NOMO-1 treated with dmso at 0.1 percent for 144 hours (cell line): ENCODE data around the gene PHB1.
A peak's percentile ranks its signal among the peaks of the same experiment; 100 is the strongest.

Experiments
- DNase-seq: peaks from one replicate; lab custom pipeline; 2025; ENCODE audit not compliant: unreplicated experiment; lab: John Stamatoyannopoulos, UW

The PHB1 gene

DNA sequence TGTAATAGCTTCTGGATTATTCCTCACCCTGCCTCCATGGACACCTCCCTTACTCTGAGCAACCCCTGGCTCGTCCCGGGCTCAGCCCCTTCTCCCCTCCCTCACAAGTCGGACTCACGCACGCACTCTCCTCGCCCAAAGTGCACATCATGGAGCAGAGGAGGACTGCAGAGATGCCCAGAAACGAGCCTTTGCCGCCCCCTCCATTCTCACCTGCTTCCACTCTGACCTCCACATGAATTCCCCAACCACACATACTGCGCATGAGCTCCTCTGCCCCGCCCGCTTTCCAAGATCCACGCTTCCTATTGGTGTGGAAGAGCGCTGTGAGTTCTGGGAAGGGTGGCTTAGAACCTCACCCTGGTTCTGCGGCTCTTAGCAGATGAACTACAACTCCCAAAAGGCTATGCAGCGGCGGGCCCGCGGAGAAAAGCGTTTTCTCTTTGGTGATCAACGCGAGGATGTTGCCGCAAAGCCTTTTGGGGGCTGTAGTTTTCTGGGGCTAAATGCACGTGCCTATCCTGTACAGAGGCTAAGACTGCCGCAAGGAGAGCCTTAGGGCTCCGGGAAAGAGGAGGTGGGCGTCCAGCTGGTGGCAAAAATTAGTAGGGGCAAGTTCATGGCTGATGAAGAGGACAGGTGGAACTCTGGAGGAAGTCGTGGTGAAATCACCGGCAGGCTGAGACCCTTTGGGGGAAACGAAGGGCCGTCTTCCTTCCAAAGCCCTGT, at the start of gene PHB1:
Gene PHB1, minus strand, starts transcription at position 261 of the 729 bp plus-strand sequence. CDS start 1,618 bp downstream, outside the sequence.
- DNase-seq, result peak; percentile 99

- no peak for DNase-seq
Measured at GRCh38 chr17:49464049-49464448, 49.4 kb upstream of the PHB1 start.

- no peak for DNase-seq
Measured at GRCh38 chr17:49461580-49461979, 46.9 kb upstream of the PHB1 start.

DNA sequence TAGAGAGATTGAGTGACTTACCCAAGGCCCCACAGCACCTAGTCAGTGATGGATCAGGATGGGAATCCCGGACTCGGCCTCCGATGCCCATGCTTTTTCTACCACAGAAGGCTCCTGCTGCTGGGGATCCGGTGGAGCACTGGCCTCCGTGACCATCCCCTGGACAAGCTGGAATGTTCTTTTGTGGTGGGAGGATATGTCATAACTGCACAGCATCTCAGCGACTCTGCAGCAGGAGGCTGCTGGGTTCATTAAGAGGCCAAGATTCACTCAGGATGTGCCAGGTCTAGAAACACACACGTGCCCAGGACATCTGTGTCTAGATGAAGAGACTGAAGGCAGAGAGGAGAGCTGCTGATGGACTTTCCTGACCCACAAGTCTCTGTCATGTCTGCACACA, 45.7 kb upstream of the PHB1 start:
- DNase-seq, result no peak

- DNase-seq, result no peak
Measured at GRCh38 chr17:49459401-49459984, 44.8 kb upstream of the PHB1 start.

- DNase-seq, result no peak
Measured at GRCh38 chr17:49457564-49458535, 43.2 kb upstream of the PHB1 start.

DNA sequence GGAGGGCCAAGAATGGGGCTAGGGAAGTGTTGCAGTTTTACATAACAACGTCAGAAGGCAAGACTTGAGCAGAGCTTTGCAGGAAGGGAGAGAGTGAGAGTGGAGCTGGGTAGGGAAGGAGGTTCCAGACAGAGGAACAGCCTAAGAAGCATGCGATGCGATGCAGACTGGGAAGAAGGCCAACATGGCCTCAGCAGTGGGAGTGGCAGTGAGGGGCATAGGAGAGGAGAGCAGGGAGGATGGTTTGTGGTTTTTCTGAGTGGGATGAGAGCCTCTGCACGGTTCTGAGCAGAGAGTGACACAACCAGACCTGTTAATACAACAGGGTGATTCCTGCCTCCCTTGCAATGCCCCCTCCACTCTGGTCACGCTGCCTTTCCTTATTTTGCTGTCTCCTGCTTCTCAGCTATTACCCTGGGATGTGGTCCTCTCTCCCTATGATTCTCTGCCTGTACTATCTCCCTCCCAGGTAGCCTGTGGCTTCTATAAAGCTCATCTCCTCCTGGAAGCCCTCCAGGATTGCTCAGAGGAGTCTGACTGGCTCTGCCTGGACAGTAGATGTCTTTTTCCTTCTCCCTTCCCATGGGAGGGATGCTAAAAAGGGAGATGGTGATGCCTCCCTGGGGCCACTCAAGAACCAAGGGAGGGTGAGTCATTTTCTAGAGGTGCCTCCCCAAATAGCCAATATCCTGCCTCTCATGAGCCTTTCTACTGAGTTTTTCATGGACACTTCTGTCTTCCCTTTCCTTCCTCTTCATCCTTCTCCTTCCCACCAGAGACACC, 41.7 kb upstream of the PHB1 start:
- no peak for DNase-seq

GRCh38 chr17:49455272-49455861, 40.7 kb upstream of the PHB1 start:
- no peak for DNase-seq

DNA sequence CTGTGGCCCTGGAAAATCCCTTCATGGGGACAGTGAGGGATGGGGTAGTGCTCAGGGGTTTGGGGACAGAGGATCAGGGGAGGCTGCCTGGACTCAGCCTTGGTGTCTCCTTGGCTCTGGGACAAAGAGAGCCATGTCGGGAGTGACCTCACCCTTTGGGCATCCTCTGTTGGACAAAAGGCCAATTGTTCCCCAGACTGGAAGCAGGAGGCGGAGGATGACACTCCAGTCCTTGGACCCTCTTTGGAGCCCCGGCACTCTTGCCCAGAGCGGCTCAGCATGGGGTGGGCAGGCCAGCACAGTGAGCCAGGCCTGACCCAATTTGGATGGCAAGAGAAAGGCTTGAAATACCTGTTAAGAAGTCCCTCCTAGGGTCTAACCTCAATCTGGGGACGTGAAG, 39.4 kb upstream of the PHB1 start:
- DNase-seq, result no peak

DNA sequence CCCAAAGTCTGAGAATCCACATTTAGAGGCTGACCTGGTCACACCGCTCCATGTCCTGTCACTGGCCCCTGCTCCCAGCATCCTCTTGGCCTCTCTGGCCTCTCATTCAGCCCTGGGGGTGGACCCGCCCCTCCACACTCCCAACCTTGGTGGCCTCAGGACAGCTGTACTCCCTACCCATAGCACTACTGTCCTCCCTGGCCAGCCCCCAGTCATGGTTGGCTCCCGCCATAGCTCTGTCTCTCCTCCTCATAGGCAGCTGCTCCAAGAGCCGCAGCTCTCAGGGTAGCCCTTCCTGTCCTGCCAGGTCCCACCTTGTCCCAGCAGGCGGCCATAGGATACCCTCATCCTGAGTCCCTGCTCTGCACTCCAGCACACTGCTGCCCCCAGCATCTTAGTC, 38.0 kb upstream of the PHB1 start:
- no peak for DNase-seq

- DNase-seq, result no peak
Measured at GRCh38 chr17:49452201-49452600, 37.5 kb upstream of the PHB1 start.

- no peak for DNase-seq
Measured at GRCh38 chr17:49450735-49451134, 36.1 kb upstream of the PHB1 start.

- no peak for DNase-seq
Measured at GRCh38 chr17:49450181-49450580, 35.5 kb upstream of the PHB1 start.

DNA sequence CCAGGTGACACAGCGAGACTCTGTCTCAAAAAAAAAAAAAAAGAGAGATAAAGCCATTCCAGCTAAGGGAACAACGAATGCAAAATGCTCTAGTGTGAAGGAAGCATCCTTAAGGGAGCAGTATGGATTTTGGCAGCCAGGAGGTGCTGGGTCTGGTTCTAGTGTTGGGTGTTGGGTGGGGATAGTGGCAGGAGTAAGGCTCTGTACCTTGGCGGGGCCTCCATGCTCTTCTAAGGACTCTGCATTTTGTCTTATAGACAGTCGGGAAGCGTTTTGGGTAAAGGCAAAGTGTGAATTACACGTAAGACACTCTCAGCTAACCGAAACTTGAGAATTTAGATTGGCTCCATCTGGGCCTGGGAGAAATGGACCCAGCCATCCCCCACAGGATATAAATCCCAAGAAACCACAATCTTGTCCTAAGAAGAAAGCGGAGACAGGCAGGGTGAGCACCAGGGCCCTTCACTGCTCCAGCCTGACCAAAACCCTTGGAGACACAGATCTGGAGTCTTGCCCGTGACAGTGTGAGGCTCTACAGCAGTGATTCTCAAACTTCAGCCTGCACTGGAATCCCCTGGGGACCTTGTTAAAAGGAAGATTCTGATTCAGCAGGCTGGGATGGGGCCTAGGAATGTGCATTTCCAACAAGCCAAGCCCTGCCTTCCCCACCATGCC, 33.1 kb upstream of the PHB1 start:
- no peak for DNase-seq

DNA sequence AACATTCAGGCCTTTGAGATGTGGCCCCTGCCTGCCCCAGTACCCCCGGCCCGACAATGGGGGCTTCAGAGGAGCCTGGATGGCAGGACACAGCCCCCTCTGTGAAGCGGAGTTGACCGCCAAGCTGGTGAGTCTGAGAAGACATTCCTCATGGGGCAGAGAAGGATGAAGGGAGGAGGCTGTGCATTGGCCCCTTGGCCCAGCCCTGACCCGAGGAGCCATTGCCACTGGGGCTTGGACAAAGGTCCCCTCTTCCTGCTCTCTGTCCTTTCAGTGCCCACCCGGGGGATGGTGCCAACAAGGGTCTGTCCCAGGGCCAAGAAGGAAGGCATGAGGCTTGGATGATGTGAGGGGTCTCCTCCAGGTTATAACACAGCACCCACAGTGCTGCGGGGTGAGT, 30.9 kb upstream of the PHB1 start:
- no peak for DNase-seq

GRCh38 chr17:49444384-49444783, 29.7 kb upstream of the PHB1 start:
- no peak for DNase-seq

GRCh38 chr17:49443862-49444261, 29.2 kb upstream of the PHB1 start:
- no peak for DNase-seq

DNA sequence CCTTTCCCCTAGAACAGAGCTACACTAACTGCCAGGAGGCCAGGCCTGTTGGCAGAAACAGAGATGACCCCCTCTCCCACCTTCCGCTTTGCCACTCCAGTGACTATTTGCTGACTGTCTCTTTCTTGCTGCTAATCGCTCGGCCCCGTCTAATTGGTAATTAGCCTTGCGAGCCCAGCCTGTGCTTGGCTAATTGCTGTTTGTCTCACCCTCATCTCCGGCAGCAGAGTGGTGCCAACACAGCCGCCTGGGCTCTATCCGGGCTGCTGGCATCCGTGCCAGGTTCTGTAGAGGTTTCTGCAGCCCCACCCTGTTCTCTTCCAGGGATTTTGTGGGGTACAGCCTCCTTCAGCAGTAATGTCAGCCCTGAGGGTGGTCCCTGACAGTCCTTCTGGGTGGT, 27.4 kb upstream of the PHB1 start:
- DNase-seq, result no peak

GRCh38 chr17:49441578-49441977, 26.9 kb upstream of the PHB1 start:
- DNase-seq, result no peak

GRCh38 chr17:49440581-49440980, 25.9 kb upstream of the PHB1 start:
- no peak for DNase-seq
